ENCODE measurements around the gene R3HDM4. TPM values are rescaled to one million over a fixed set of nuclear protein-coding genes. Genes with fewer than 3 reads are reported as not detected.

R3HDM4 gene
- total and polyA plus RNA-seq, 9 of the 15 experiments (the other 6 are each of a cell fraction or from before 2014, with no cell fraction given): 3.2 to 154 (median 59.0) TPM

GRCh38 chr19:958967-959855, 46.2 kb upstream of the R3HDM4 start (continued):
- TF ChIP-seq RCOR1 (IDR thresholded peaks at IDR 0.05; ENCODE audit: borderline replicate concordance in 1 of 2, low read depth in 2 of 2, low read length in 2 of 2) (peak in 1 of 2 experiments; percentile 87; a peak in 2 of 4 replicates), SLC30A9 (CRISPR knock-in tag; IDR thresholded peaks at IDR 0.05) (no peak), RERE (CRISPR knock-in tag; IDR thresholded peaks at IDR 0.05; ENCODE audit: borderline replicate concordance) (no peak), SRF (CRISPR knock-in tag; IDR thresholded peaks at IDR 0.05) (no peak), NEUROD1 (IDR thresholded peaks at IDR 0.05; ENCODE audit: borderline replicate concordance, low read depth, low read length, partially characterized antibody) (peak; percentile 41), CHD7 (IDR thresholded peaks at IDR 0.05; ENCODE audit: low read depth, low read length) (no peak), EGR1 (conservative IDR thresholded peaks at IDR 0.05) (peak; percentile 87), MECOM (CRISPR knock-in tag; IDR thresholded peaks at IDR 0.05) (peak; percentile 72; the same call in 1 of the 2 replicates), HLTF (IDR thresholded peaks at IDR 0.05) (no peak), NBN (IDR thresholded peaks at IDR 0.05; ENCODE audit: low read depth) (no peak)

All from K562 (cell line).